Activated CD4-positive, alpha-beta memory T cell treated with anti-CD3 and anti-CD28 coated beads for 36 hours (primary cell): ENCODE data around the gene TRAF6. TPM values are rescaled to one million over a fixed set of nuclear protein-coding genes. Genes with fewer than 3 reads are reported as not detected.
"Not testable (repeated sequence)": the region's sequence is repeated elsewhere in the genome, so short reads cannot be mapped to it uniquely, and the experiment has no call there.

Experiments used
- CTCF ChIA-PET: fragments of 350-600 bp; sonication (Branson Sonifier 250); formaldehyde crosslinking; loops from one replicate; lab custom pipeline; 2021; ENCODE audit warnings: antibody characterized with exemption, inconsistent platforms; lab: Charles Lee
- POLR2A ChIA-PET: fragments of 350-600 bp; sonication (Branson Sonifier 250); formaldehyde crosslinking; loops from one replicate; lab custom pipeline; 2021; ENCODE audit warnings: antibody characterized with exemption; lab: Charles Lee
- DNase-seq: peaks from one replicate; pipeline ENCODE4 v3.0.0-alpha.2; 2020
- H3K27ac Mint-ChIP-seq: one replicate; pipeline ENCODE4 v1.8.0; 2021; ENCODE audit warnings: mixed read lengths
- H3K27me3 Mint-ChIP-seq: one replicate; pipeline ENCODE4 v1.8.0; 2021; ENCODE audit warnings: mixed read lengths
- H3K36me3 Mint-ChIP-seq: one replicate; pipeline ENCODE4 v1.8.0; 2021; ENCODE audit warnings: mixed read lengths
- H3K4me1 Mint-ChIP-seq: one replicate; pipeline ENCODE4 v1.8.0; 2021; ENCODE audit warnings: low read depth, mixed read lengths
- H3K4me3 Mint-ChIP-seq: one replicate; pipeline ENCODE4 v1.8.0; 2021; ENCODE audit warnings: mild to moderate bottlenecking, mixed read lengths
- H3K9me3 Mint-ChIP-seq: one replicate; pipeline ENCODE4 v1.8.0; 2021; ENCODE audit warnings: mixed read lengths
- intact Hi-C: fragments of 100-400 bp; cut with micrococcal nuclease; formaldehyde crosslinking; loops from one replicate; pipeline ENCODE4 v1.15.1; 2023
- total RNA-seq, 2 experiments: library from RNA; stranded (reverse); gene quantifications; one replicate each; pipeline ENCODE4 v1.2.3, GENCODE V29; 2021

The TRAF6 gene
- total RNA-seq, 2 experiments from 2014 or later = 12.0 to 12.1 TPM

- POLR2A ChIA-PET = no interaction called here
- Mint-ChIP-seq H3K36me3 (no peaks in the 10 kb centered on the region), H3K27ac (no peak overlapping the region), H3K4me3 (no peak overlapping the region), H3K9me3 (no peaks in the 10 kb centered on the region), H3K27me3 (peaks cover 7% of the 10 kb centered on the region), H3K4me1 (peaks cover 16% of the 10 kb centered on the region)
- CTCF ChIA-PET = interaction anchor here (0.7 to 1.8 kb wide), 4 partner anchors 11 to 264 kb away, joined by 3 to 11 read pairs (median 4); no protein-coding TSS in a partner anchor
- DNase-seq = no peak
- intact Hi-C loops = no loop called here
Observed at GRCh38 chr11:36512016-36512415, 1.9 kb upstream of the TRAF6 start.

- H3K27me3 Mint-ChIP-seq, H3K36me3 Mint-ChIP-seq, H3K9me3 Mint-ChIP-seq, DNase-seq, POLR2A ChIA-PET, H3K27ac Mint-ChIP-seq: not testable (repeated sequence)
- intact Hi-C loops = loop anchor here (2.0 kb wide), 1 partner anchor 30 kb away; no protein-coding TSS in a partner anchor
- CTCF ChIA-PET = interaction anchor here (0.7 to 3.5 kb wide), 11 partner anchors 10 to 263 kb away, joined by 3 to 34 read pairs (median 7); partner anchors contain the start of gene COMMD9
- peaks cover 18% of the 10 kb centered on the region for H3K4me1 Mint-ChIP-seq
- peak overlapping the region; percentile 94 for H3K4me3 Mint-ChIP-seq
Observed at GRCh38 chr11:36511062-36511461, 990 bp upstream of the TRAF6 start.

GRCh38 chr11:36510594-36510942 is 496 bp upstream of the TRAF6 start:
- Mint-ChIP-seq H3K4me3 (peak overlapping the region; percentile 94), H3K9me3 (no peaks in the 10 kb centered on the region), H3K4me1 (peaks cover 23% of the 10 kb centered on the region), H3K27ac (peak overlapping the region; percentile 86), H3K36me3 (no peaks in the 10 kb centered on the region), H3K27me3 (peaks cover 7% of the 10 kb centered on the region)
- ChIA-PET CTCF (interaction anchor here (0.7 to 3.5 kb wide), 10 partner anchors 10 to 236 kb away, joined by 3 to 34 read pairs (median 6); partner anchors contain the start of gene COMMD9), POLR2A (interaction anchor here (1.4 kb wide), 1 partner anchor 848 kb away, joined by 3 read pairs; the partner anchor contains the start of gene TRIM44)
- intact Hi-C loops = loop anchor here (1.0 to 2.0 kb wide), 3 partner anchors 30 to 237 kb away; partner anchors contain the start of gene COMMD9
- no peak for DNase-seq

- peak overlapping the region; percentile 86 for H3K27ac Mint-ChIP-seq
- peaks cover 3% of the 10 kb centered on the region for H3K27me3 Mint-ChIP-seq
- peak overlapping the region; percentile 94 for H3K4me3 Mint-ChIP-seq
- intact Hi-C loops = loop anchor here (2.0 to 10.0 kb wide), 4 partner anchors 132 to 894 kb away; partner anchors contain the start of genes FJX1 and TRIM44
- H3K36me3 Mint-ChIP-seq = peaks cover 2% of the 10 kb centered on the region
- peak; percentile 57 for DNase-seq
- H3K9me3 Mint-ChIP-seq = no peaks in the 10 kb centered on the region
- ChIA-PET CTCF (interaction anchor here (0.7 to 3.5 kb wide), 10 partner anchors 9 to 237 kb away, joined by 3 to 34 read pairs (median 6); no protein-coding TSS in a partner anchor), POLR2A (interaction anchor here (1.4 kb wide), 1 partner anchor 847 kb away, joined by 3 read pairs; the partner anchor contains the start of gene TRIM44)
- peaks cover 33% of the 10 kb centered on the region for H3K4me1 Mint-ChIP-seq
Observed at GRCh38 chr11:36509201-36509639, 852 bp downstream of the TRAF6 start.

- Mint-ChIP-seq H3K36me3 (peaks cover 3% of the 10 kb centered on the region), H3K4me1 (peaks cover 34% of the 10 kb centered on the region), H3K9me3 (no peaks in the 10 kb centered on the region), H3K4me3 (peak overlapping the region; percentile 94), H3K27ac (peak overlapping the region; percentile 86), H3K27me3 (no peaks in the 10 kb centered on the region)
- intact Hi-C loops = loop anchor here (2.0 to 10.0 kb wide), 4 partner anchors 131 to 894 kb away; partner anchors contain the start of genes FJX1 and TRIM44
- DNase-seq = no peak
- POLR2A ChIA-PET = no interaction called here
- CTCF ChIA-PET = interaction anchor here (0.7 to 3.5 kb wide), 8 partner anchors 8 to 238 kb away, joined by 3 to 34 read pairs (median 6); no protein-coding TSS in a partner anchor
Observed at GRCh38 chr11:36508743-36509142, 1.3 kb downstream of the TRAF6 start.

DNA sequence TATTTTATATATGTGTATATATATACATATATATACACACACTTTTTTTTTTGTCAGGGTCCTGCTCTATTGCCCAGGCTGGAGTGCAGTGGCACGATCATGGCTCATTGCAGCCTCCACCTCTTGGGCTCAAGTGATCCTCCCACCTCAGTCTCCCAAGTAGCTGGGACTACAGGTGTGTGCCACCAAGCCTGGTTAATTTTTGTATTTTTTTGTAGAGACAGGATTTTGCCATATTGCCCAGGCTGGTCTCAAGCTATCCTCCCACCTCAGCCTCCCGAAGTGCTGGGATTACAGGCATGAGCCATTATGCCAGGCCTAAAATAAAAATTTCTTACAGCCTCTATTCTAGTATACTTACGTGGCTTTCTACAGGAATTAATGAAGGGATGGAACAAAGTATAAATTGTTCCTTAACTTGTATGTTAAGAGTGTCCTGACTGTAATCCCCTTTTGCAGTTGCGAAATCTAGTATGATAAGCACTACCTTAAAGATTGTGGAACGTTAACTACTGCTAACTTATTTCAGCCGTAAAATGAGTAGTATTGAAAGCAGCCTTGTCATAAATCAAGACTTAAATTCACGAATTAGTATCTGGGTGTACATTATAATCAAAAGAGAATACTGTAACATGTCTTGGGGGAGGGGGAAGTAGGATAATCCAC is 2.1 kb downstream of the TRAF6 start:
- H3K27ac Mint-ChIP-seq = peak overlapping the region; percentile 86
- intact Hi-C loops = loop anchor here (2.0 to 10.0 kb wide), 4 partner anchors 131 to 893 kb away; partner anchors contain the start of genes FJX1 and TRIM44
- H3K4me3 Mint-ChIP-seq = peak overlapping the region; percentile 94
- H3K27me3 Mint-ChIP-seq = no peaks in the 10 kb centered on the region
- DNase-seq = no peak
- peaks cover 3% of the 10 kb centered on the region for H3K36me3 Mint-ChIP-seq
- no peaks in the 10 kb centered on the region for H3K9me3 Mint-ChIP-seq
- peaks cover 34% of the 10 kb centered on the region for H3K4me1 Mint-ChIP-seq
- ChIA-PET CTCF (interaction anchor here (1.2 to 3.5 kb wide), 5 partner anchors 9 to 215 kb away, joined by 4 to 34 read pairs (median 7); no protein-coding TSS in a partner anchor), POLR2A (no interaction called here)

DNA sequence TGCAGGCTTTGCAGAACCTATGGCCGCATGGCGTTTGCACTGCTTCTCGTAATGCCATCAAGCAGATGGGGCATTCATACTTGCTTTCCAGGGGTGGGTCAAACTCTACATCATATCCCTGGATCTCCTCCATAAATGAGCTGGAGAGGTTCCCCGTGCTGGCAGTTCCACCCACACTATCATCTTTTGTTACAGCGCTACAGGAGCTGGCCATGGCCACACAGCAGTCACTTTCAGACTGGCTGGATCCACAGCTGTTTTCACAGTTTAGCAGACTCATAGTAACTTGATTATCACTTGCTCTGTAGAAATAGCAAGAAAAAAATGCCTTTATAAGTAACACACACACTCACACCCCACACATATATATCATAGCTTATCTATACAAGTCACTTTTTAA is 8.8 kb downstream of the TRAF6 start:
- H3K4me1 Mint-ChIP-seq = peaks cover 37% of the 10 kb centered on the region
- DNase-seq = no peak
- no peak overlapping the region for H3K27ac Mint-ChIP-seq
- H3K4me3 Mint-ChIP-seq = no peak overlapping the region
- POLR2A ChIA-PET = interaction anchor here (0.7 kb wide), 1 partner anchor 9 kb away, joined by 3 read pairs; no protein-coding TSS in a partner anchor
- intact Hi-C loops = loop anchor here (10.0 kb wide), 1 partner anchor 886 kb away; the partner anchor contains the start of gene FJX1
- CTCF ChIA-PET = interaction anchor here (0.7 to 3.7 kb wide), 7 partner anchors 9 to 431 kb away, joined by 3 to 38 read pairs (median 5); partner anchors contain the start of gene TRAF6
- peaks cover 20% of the 10 kb centered on the region for H3K36me3 Mint-ChIP-seq
- no peaks in the 10 kb centered on the region for H3K9me3 Mint-ChIP-seq
- H3K27me3 Mint-ChIP-seq = no peaks in the 10 kb centered on the region

DNA sequence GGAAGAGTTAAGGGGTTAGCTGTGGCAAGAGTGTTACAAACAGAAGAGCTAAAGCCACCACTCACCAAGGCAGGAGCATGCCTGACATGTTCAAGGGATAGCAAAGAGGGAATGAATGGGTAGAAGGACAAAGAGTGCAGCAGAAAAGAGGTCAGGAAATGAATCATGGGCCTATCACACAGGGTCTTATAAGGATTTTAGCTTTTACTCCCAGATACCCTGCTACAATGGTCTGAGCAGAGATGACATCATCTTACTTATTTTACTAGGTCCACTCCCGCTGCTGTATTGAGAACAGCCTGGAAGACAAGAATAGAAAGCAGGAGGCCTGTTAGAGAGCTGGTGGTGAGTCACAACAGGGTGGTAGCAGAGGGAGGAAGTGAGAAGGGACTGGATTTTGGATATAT is 9.8 kb downstream of the TRAF6 start:
- POLR2A ChIA-PET = no interaction called here
- H3K27me3 Mint-ChIP-seq = no peaks in the 10 kb centered on the region
- no peak for DNase-seq
- peaks cover 22% of the 10 kb centered on the region for H3K36me3 Mint-ChIP-seq
- peak overlapping the region; percentile 6 for H3K27ac Mint-ChIP-seq
- intact Hi-C loops = loop anchor here (10.0 kb wide), 1 partner anchor 886 kb away; the partner anchor contains the start of gene FJX1
- CTCF ChIA-PET = interaction anchor here (0.9 to 3.7 kb wide), 4 partner anchors 8 to 208 kb away, joined by 4 to 38 read pairs (median 6); partner anchors contain the start of gene TRAF6
- H3K9me3 Mint-ChIP-seq = no peaks in the 10 kb centered on the region
- no peak overlapping the region for H3K4me3 Mint-ChIP-seq
- peaks cover 28% of the 10 kb centered on the region for H3K4me1 Mint-ChIP-seq

- H3K27me3 Mint-ChIP-seq = no peaks in the 10 kb centered on the region
- ChIA-PET POLR2A (no interaction called here), CTCF (interaction anchor here (0.9 to 2.2 kb wide), 3 partner anchors 9 to 208 kb away, joined by 4 to 15 read pairs (median 5); no protein-coding TSS in a partner anchor)
- DNase-seq = no peak
- peaks cover 24% of the 10 kb centered on the region for H3K36me3 Mint-ChIP-seq
- H3K9me3 Mint-ChIP-seq = no peaks in the 10 kb centered on the region
- H3K4me1 Mint-ChIP-seq = peaks cover 21% of the 10 kb centered on the region
- H3K4me3 Mint-ChIP-seq = no peak overlapping the region
- no peak overlapping the region for H3K27ac Mint-ChIP-seq
- intact Hi-C loops = no loop called here
Observed at GRCh38 chr11:36499315-36499714, 10.8 kb downstream of the TRAF6 start.

DNA sequence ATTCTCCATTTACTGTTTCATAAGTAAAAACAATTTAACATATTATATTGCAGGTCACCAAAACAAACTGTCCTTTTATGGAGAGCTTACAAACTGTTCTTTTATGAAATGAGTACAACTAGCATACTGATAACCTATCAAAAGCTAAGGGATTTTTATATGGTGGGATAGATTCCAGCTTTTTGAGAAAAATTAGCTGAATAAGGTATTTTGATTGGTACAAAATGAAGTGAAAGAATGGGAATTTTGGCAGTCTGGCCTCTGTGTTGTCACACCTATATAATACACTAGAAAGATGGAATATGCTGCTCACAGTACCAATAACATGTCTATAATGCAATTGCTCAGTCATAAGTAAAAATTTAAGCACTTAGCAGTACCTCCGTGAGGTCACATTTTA is 11.4 kb downstream of the TRAF6 start:
- H3K4me3 Mint-ChIP-seq = no peak overlapping the region
- CTCF ChIA-PET = interaction anchor here (0.5 to 2.2 kb wide), 7 partner anchors 10 to 232 kb away, joined by 3 to 15 read pairs (median 5); partner anchors contain the start of gene TRAF6
- H3K36me3 Mint-ChIP-seq = peaks cover 21% of the 10 kb centered on the region
- intact Hi-C loops = no loop called here
- H3K4me1 Mint-ChIP-seq = peaks cover 19% of the 10 kb centered on the region
- POLR2A ChIA-PET = no interaction called here
- no peaks in the 10 kb centered on the region for H3K9me3 Mint-ChIP-seq
- DNase-seq = no peak
- no peaks in the 10 kb centered on the region for H3K27me3 Mint-ChIP-seq
- H3K27ac Mint-ChIP-seq = no peak overlapping the region

DNA sequence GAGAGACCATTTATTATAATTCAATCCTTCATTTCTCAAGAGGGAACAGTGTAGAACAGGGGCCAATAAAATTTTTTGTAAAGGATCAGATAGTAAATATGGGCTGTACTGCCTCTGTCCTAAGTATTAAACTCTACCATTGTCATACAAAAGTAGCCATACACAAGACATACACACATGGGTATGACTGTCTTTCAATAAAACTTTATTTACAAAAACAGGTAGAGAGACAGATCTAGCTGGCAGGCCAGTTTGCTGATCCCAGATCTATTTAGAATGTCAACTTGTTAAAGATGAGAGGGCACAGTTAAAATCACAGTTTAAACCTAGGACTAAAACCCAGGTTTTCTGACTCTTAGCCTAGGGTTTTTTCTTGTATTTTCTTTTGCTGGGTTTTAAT is 16.7 kb downstream of the TRAF6 start:
- POLR2A ChIA-PET = interaction anchor here (0.8 to 1.5 kb wide), 3 partner anchors 13 to 254 kb away, joined by 3 to 4 read pairs (median 3); no protein-coding TSS in a partner anchor
- Mint-ChIP-seq H3K36me3 (peaks cover 39% of the 10 kb centered on the region), H3K27me3 (no peaks in the 10 kb centered on the region), H3K4me3 (no peak overlapping the region), H3K4me1 (peaks cover 11% of the 10 kb centered on the region), H3K27ac (no peak overlapping the region), H3K9me3 (no peaks in the 10 kb centered on the region)
- CTCF ChIA-PET = interaction anchor here (0.6 to 4.1 kb wide), 56 partner anchors 9 to 877 kb away, joined by 3 to 205 read pairs (median 4); partner anchors contain the start of genes COMMD9, PRR5L and TRAF6
- DNase-seq = no peak
- intact Hi-C loops = no loop called here
